CD8-positive, alpha-beta memory T cell (primary cell): ENCODE data around the gene MAPT. TPM values are rescaled to one million over a fixed set of nuclear protein-coding genes. Genes with fewer than 3 reads are reported as not detected.

Experiments used
- CTCF ChIA-PET: fragments of 350-600 bp; sonication (Branson Sonifier 250); formaldehyde crosslinking; loops from one replicate; lab custom pipeline; 2021; ENCODE audit warnings: antibody characterized with exemption; lab: Charles Lee
- POLR2A ChIA-PET: fragments of 350-600 bp; sonication (Branson Sonifier 250); formaldehyde crosslinking; loops from one replicate; lab custom pipeline; 2021; ENCODE audit warnings: antibody characterized with exemption; lab: Charles Lee
- DNase-seq, 5 donors: peaks; one replicate each; pipeline versions ENCODE4 v3.0.0 to v3.0.0-alpha.2; 2020 to 2022; ENCODE audit warnings: mixed read lengths in 1 of 5
- H3K27ac ChIP-seq: one replicate; pipeline ENCODE4 v1.7.0; 2013; ENCODE audit warnings: low read depth, mild to moderate bottlenecking, low read length, moderate library complexity
- H3K27me3 ChIP-seq: 2 replicates; pipeline ENCODE4 v1.7.0; 2013; ENCODE audit warnings: low read length, mild to moderate bottlenecking; ENCODE audit not compliant: insufficient read depth, poor library complexity, severe bottlenecking
- H3K36me3 ChIP-seq: 2 replicates; pipeline ENCODE4 v1.7.0; 2013; ENCODE audit warnings: mild to moderate bottlenecking, low read length, moderate library complexity; ENCODE audit not compliant: insufficient read depth
- H3K4me1 ChIP-seq: 2 replicates; pipeline ENCODE4 v1.7.0; 2013; ENCODE audit warnings: mild to moderate bottlenecking, low read length, moderate library complexity; ENCODE audit not compliant: insufficient read depth
- H3K4me3 ChIP-seq: 2 replicates; pipeline ENCODE4 v1.7.0; 2013; ENCODE audit warnings: mild to moderate bottlenecking, low read length
- H3K9me3 ChIP-seq: 2 replicates; pipeline ENCODE4 v1.7.0; 2013; ENCODE audit warnings: mild to moderate bottlenecking, low read length
- H3K27ac Mint-ChIP-seq, 8 donors: one replicate each; pipeline ENCODE4 v1.8.0; 2020 to 2021; ENCODE audit warnings: mixed read lengths in 8 of 8, mild to moderate bottlenecking in 6 of 8, inconsistent platforms in 3 of 8, moderate library complexity in 3 of 8
- H3K27me3 Mint-ChIP-seq, 2 donors: one replicate each; pipeline ENCODE4 v1.8.0; 2020 to 2021; ENCODE audit warnings: mixed read lengths in 2 of 2, mild to moderate bottlenecking in 1 of 2, moderate library complexity in 1 of 2
- H3K36me3 Mint-ChIP-seq, 3 donors: one replicate each; pipeline ENCODE4 v1.8.0; 2020 to 2021; ENCODE audit warnings: mixed read lengths in 3 of 3, inconsistent platforms in 1 of 3, mild to moderate bottlenecking in 1 of 3
- H3K4me1 Mint-ChIP-seq, 3 donors: one replicate each; pipeline ENCODE4 v1.8.0; 2020 to 2021; ENCODE audit warnings: mixed read lengths in 3 of 3, inconsistent platforms in 1 of 3, mild to moderate bottlenecking in 1 of 3
- H3K4me3 Mint-ChIP-seq, 7 donors: one replicate each; pipeline ENCODE4 v1.8.0; 2020 to 2021; ENCODE audit warnings: mixed read lengths in 7 of 7, mild to moderate bottlenecking in 6 of 7, moderate library complexity in 4 of 7, inconsistent platforms in 2 of 7
- H3K9me3 Mint-ChIP-seq, 5 donors: one replicate each; pipeline ENCODE4 v1.8.0; 2020 to 2022; ENCODE audit warnings: mixed read lengths in 5 of 5, mild to moderate bottlenecking in 3 of 5, moderate library complexity in 2 of 5, inconsistent platforms in 1 of 5
- polyA plus RNA-seq: library from polyadenylated mRNA; unstranded; fragments of 300-500 nt; fragmentation: Illumina TruSeq; gene quantifications from one replicate; pipeline ENCODE4 v1.2.3, GENCODE V29; 2021
- total RNA-seq, 2 experiments: library from RNA; stranded (reverse); gene quantifications; one replicate each; pipeline ENCODE4 v1.2.3, GENCODE V29; 2021

The MAPT gene
- total and polyA plus RNA-seq, 3 experiments from 2014 or later = 0.36 to 0.42 (median 0.42) TPM

DNA sequence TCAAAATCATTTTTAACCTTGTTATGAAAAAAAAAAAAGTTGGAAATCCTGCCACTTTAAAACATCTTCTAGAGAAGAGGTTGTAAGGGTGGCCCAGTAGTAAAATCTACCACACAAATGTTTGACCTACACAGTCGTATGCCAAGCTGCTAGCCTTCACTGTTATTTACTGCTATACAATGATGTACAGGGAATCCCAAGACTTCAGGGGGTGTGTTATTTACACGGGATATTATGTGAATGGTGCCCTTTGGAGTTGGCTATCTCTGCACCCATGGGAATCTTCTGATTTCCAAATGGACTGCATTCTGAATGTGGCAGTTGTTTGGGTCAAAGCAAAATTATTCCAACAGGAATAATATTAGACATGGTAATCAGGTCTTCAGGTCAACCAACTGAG lies 150.6 kb downstream of the MAPT start:
- H3K4me1 Mint-ChIP-seq = peaks cover 22 to 27% (median 25%) of the 10 kb centered on the region in 3 donors
- Histone ChIP-seq H3K27ac (no peak overlapping the region), H3K36me3 (peaks cover 25% of the 10 kb centered on the region), H3K4me1 (no peaks in the 10 kb centered on the region), H3K27me3 (no peaks in the 10 kb centered on the region), H3K9me3 (no peaks in the 10 kb centered on the region), H3K4me3 (no peak overlapping the region)
- CTCF ChIA-PET = interaction anchor here (1.0 to 3.9 kb wide), 17 partner anchors 9 to 173 kb away, joined by 3 to 37 read pairs (median 6); partner anchors contain the start of gene KANSL1
- H3K4me3 Mint-ChIP-seq = no peak overlapping the region
- POLR2A ChIA-PET = interaction anchor here (1.0 to 2.5 kb wide), 3 partner anchors 142 to 168 kb away, joined by 5 to 17 read pairs (median 9); partner anchors contain the start of gene KANSL1
- H3K27ac Mint-ChIP-seq = peak overlapping the region in 5 of 8 donors; percentile 5 to 80 (median 67)
- peaks cover 0 to 2% of the 10 kb centered on the region in 2 donors for H3K27me3 Mint-ChIP-seq
- peaks cover 0 to 88% (median 11%) of the 10 kb centered on the region in 3 donors for H3K36me3 Mint-ChIP-seq
- no peak for DNase-seq
- no peaks in the 10 kb centered on the region for H3K9me3 Mint-ChIP-seq

GRCh38 chr17:46045639-46046038 lies 151.3 kb downstream of the MAPT start:
- POLR2A ChIA-PET = interaction anchor here (0.6 to 2.5 kb wide), 2 partner anchors 38 to 148 kb away, joined by 3 to 17 read pairs; partner anchors contain the start of gene KANSL1
- H3K27ac Mint-ChIP-seq = peak overlapping the region in 7 of 8 donors; percentile 5 to 78 (median 29)
- H3K4me1 Mint-ChIP-seq = peaks cover 19 to 27% (median 25%) of the 10 kb centered on the region in 3 donors
- no peaks in the 10 kb centered on the region for H3K9me3 Mint-ChIP-seq
- H3K36me3 Mint-ChIP-seq = peaks cover 0 to 88% (median 9%) of the 10 kb centered on the region in 3 donors
- peaks cover 0 to 2% of the 10 kb centered on the region in 2 donors for H3K27me3 Mint-ChIP-seq
- no peaks in the 10 kb centered on the region for H3K9me3 ChIP-seq
- no peaks in the 10 kb centered on the region for H3K4me1 ChIP-seq
- no peak overlapping the region for H3K4me3 Mint-ChIP-seq
- H3K27me3 ChIP-seq = no peaks in the 10 kb centered on the region
- H3K36me3 ChIP-seq = peaks cover 25% of the 10 kb centered on the region
- no peak overlapping the region for H3K4me3 ChIP-seq
- no peak overlapping the region for H3K27ac ChIP-seq
- CTCF ChIA-PET = interaction anchor here (2.0 to 3.9 kb wide), 4 partner anchors 12 to 166 kb away, joined by 5 to 37 read pairs (median 18); no protein-coding TSS in a partner anchor
- DNase-seq = no peak

GRCh38 chr17:46046957-46047356 lies 152.6 kb downstream of the MAPT start:
- H3K36me3 Mint-ChIP-seq = peaks cover 0 to 90% (median 7%) of the 10 kb centered on the region in 3 donors
- no peak overlapping the region for H3K4me3 ChIP-seq
- peaks cover 0 to 2% of the 10 kb centered on the region in 2 donors for H3K27me3 Mint-ChIP-seq
- no peak overlapping the region for H3K27ac ChIP-seq
- no peaks in the 10 kb centered on the region for H3K9me3 Mint-ChIP-seq
- no peak for DNase-seq
- no peak overlapping the region for H3K27ac Mint-ChIP-seq
- H3K4me3 Mint-ChIP-seq = no peak overlapping the region
- peaks cover 27% of the 10 kb centered on the region for H3K36me3 ChIP-seq
- H3K4me1 Mint-ChIP-seq = peaks cover 27 to 37% (median 32%) of the 10 kb centered on the region in 3 donors
- no peaks in the 10 kb centered on the region for H3K27me3 ChIP-seq
- ChIA-PET CTCF (interaction anchor here (0.7 to 3.9 kb wide), 4 partner anchors 10 to 166 kb away, joined by 3 to 37 read pairs (median 8); no protein-coding TSS in a partner anchor), POLR2A (interaction anchor here (0.6 kb wide), 1 partner anchor 17 kb away, joined by 3 read pairs; no protein-coding TSS in a partner anchor)
- no peaks in the 10 kb centered on the region for H3K4me1 ChIP-seq
- no peaks in the 10 kb centered on the region for H3K9me3 ChIP-seq

DNA sequence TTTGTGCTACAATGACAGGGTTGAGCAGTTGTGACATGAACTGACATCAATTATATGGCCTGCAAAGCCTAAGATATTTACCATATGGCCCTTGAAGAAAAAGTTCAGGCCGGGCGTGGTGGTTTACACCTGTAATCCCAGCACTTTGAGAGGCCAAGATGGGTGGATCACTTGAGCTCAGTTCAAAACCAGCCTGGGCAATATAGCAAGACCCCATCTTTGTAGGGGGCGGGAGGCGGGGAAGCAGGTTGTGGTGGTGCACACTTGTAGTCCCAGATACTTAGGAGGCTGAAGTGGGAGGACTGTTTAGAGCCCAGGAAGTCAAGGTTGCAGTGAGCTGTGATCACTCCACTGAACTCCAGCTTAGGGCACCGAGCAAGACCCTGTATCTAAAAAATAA lies 153.0 kb downstream of the MAPT start:
- Mint-ChIP-seq H3K4me3 (no peak overlapping the region), H3K4me1 (peaks cover 31 to 42% (median 37%) of the 10 kb centered on the region in 3 donors), H3K27ac (peak overlapping the region in 1 of 8 donors; percentile 15), H3K36me3 (peaks cover 0 to 89% (median 7%) of the 10 kb centered on the region in 3 donors), H3K9me3 (no peaks in the 10 kb centered on the region), H3K27me3 (peaks cover 0 to 2% of the 10 kb centered on the region in 2 donors)
- no peak for DNase-seq
- no peaks in the 10 kb centered on the region for H3K4me1 ChIP-seq
- no peak overlapping the region for H3K4me3 ChIP-seq
- H3K9me3 ChIP-seq = no peaks in the 10 kb centered on the region
- H3K36me3 ChIP-seq = peaks cover 27% of the 10 kb centered on the region
- CTCF ChIA-PET = interaction anchor here (0.7 to 3.3 kb wide), 2 partner anchors 90 to 166 kb away, joined by 3 to 11 read pairs; no protein-coding TSS in a partner anchor
- POLR2A ChIA-PET = no interaction called here
- H3K27ac ChIP-seq = no peak overlapping the region
- H3K27me3 ChIP-seq = no peaks in the 10 kb centered on the region

DNA sequence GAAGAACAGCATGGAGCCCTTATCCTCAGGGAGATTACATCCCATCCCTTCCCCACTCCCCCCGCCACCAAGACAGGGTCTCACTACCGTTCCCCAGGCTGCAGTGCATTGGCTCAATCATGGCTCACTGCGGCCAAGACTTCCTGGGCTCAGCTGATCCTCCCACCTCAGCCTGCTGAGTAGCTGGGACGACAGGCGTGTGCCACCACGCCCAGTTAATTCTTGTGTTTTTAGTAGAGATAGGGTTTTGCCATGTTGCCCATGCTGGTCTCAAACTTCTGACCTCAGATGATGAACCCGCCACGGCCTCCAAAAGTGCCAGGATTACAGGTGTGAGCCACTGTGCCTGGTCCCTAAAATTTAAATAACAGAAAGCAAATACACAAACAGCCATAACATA lies 153.5 kb downstream of the MAPT start:
- H3K27ac Mint-ChIP-seq = peak overlapping the region in 1 of 8 donors; percentile 24
- POLR2A ChIA-PET = no interaction called here
- H3K27me3 Mint-ChIP-seq = peaks cover 0 to 2% of the 10 kb centered on the region in 2 donors
- no peaks in the 10 kb centered on the region for H3K9me3 ChIP-seq
- no peaks in the 10 kb centered on the region for H3K4me1 ChIP-seq
- peaks cover 27% of the 10 kb centered on the region for H3K36me3 ChIP-seq
- no peaks in the 10 kb centered on the region for H3K9me3 Mint-ChIP-seq
- H3K36me3 Mint-ChIP-seq = peaks cover 0 to 85% (median 7%) of the 10 kb centered on the region in 3 donors
- CTCF ChIA-PET = interaction anchor here (3.3 kb wide), 1 partner anchor 165 kb away, joined by 11 read pairs; no protein-coding TSS in a partner anchor
- no peak overlapping the region for H3K4me3 Mint-ChIP-seq
- no peak overlapping the region for H3K4me3 ChIP-seq
- H3K27me3 ChIP-seq = no peaks in the 10 kb centered on the region
- no peak overlapping the region for H3K27ac ChIP-seq
- H3K4me1 Mint-ChIP-seq = peaks cover 32 to 43% (median 38%) of the 10 kb centered on the region in 3 donors
- no peak for DNase-seq

- peaks cover 31 to 43% (median 37%) of the 10 kb centered on the region in 3 donors for H3K4me1 Mint-ChIP-seq
- peaks cover 27% of the 10 kb centered on the region for H3K36me3 ChIP-seq
- CTCF ChIA-PET = interaction anchor here (3.3 kb wide), 1 partner anchor 163 kb away, joined by 11 read pairs; no protein-coding TSS in a partner anchor
These were observed 155.3 kb downstream of the MAPT start for GRCh38 chr17:46049656-46050055.

DNA sequence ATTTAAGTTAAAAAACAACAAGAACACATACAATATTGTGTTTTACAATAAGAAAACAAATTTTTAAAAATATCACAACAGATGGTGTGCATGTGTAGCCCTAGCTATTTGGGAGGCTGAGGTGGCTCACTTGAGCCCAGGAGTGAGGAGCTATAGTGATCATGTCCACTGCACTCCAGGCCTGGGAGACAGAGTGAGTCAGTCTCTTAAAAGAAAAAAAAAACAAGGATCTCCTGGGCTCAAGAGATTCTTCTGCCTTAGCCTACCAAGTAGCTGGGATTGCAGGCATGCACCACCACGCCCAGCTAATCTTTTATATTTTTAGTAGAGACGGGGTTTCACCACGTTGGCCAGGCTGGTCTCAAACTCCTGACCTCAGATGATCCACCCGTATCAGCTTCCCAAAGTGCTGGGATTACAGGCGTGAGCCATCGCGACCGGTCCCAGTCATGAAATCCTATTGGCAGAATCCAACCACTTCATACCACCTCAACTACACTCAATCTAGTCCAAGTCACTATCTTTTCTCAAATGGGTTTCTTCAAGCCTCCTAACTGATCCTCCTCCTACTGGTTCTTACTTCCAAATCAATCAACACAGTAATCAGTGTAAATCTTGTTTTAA lies 159.7 kb downstream of the MAPT start:
- DNase-seq = no peak
- Histone ChIP-seq H3K27me3 (no peaks in the 10 kb centered on the region), H3K9me3 (no peaks in the 10 kb centered on the region), H3K4me1 (no peaks in the 10 kb centered on the region), H3K27ac (no peak overlapping the region), H3K36me3 (peaks cover 24% of the 10 kb centered on the region), H3K4me3 (no peak overlapping the region)
- peaks cover 38 to 57% (median 49%) of the 10 kb centered on the region in 3 donors for H3K4me1 Mint-ChIP-seq
- H3K27me3 Mint-ChIP-seq = peaks cover 0 to 2% of the 10 kb centered on the region in 2 donors
- CTCF ChIA-PET = interaction anchor here (1.3 to 1.5 kb wide), 2 partner anchors 9 to 52 kb away, joined by 5 to 7 read pairs; no protein-coding TSS in a partner anchor
- peak overlapping the region in 6 of 8 donors; percentile 5 to 81 (median 54) for H3K27ac Mint-ChIP-seq
- no peaks in the 10 kb centered on the region for H3K9me3 Mint-ChIP-seq
- peak overlapping the region in 1 of 7 donors; percentile 28 for H3K4me3 Mint-ChIP-seq
- peaks cover 4 to 71% (median 10%) of the 10 kb centered on the region in 3 donors for H3K36me3 Mint-ChIP-seq
- POLR2A ChIA-PET = no interaction called here

More at GRCh38 chr17:46049656-46050055, 155.3 kb downstream of the MAPT start:
- no peak overlapping the region for H3K4me3 Mint-ChIP-seq
- H3K27ac Mint-ChIP-seq = peak overlapping the region in 3 of 8 donors; percentile 17 to 55 (median 45)
- POLR2A ChIA-PET = no interaction called here
- Histone ChIP-seq H3K4me3 (no peak overlapping the region), H3K27me3 (no peaks in the 10 kb centered on the region), H3K9me3 (no peaks in the 10 kb centered on the region), H3K4me1 (no peaks in the 10 kb centered on the region), H3K27ac (no peak overlapping the region)
- DNase-seq = no peak
- no peaks in the 10 kb centered on the region for H3K9me3 Mint-ChIP-seq
- peaks cover 0 to 2% of the 10 kb centered on the region in 2 donors for H3K27me3 Mint-ChIP-seq
- H3K36me3 Mint-ChIP-seq = peaks cover 4 to 78% (median 11%) of the 10 kb centered on the region in 3 donors
